ENCODE measurements around the gene DPEP2. TPM values are rescaled to one million over a fixed set of nuclear protein-coding genes. Genes with fewer than 3 reads are reported as not detected.
A peak's percentile ranks its signal among the peaks of the same experiment; 100 is the strongest.

DPEP2 gene
- total RNA-seq, 1 donor from 2014 or later: not detected

GRCh38 chr16:67967958-67968399 is 31.3 kb downstream of the DPEP2 start:
- Histone ChIP-seq H3K27ac (ENCODE audit: low read depth, low read length) (peak overlapping the region; percentile 92), H3K4me3 (ENCODE audit: insufficient read depth, low read depth, low read length) (peak overlapping the region; percentile 100), H2AFZ (ENCODE audit: low read depth, low read length) (peak overlapping the region; percentile 69), H3K4me1 (ENCODE audit: insufficient read depth, low read length) (peaks cover 41% of the 10 kb centered on the region), H3K79me2 (ENCODE audit: insufficient read depth, low read length) (peaks cover 54% of the 10 kb centered on the region), H3K36me3 (ENCODE audit: insufficient read depth, low read length) (peaks cover 5% of the 10 kb centered on the region), H3K9me3 (ENCODE audit: insufficient read depth, low read depth, low read length) (no peaks in the 10 kb centered on the region), H3K9ac (ENCODE audit: low read length) (peak overlapping the region; percentile 100), H4K20me1 (ENCODE audit: insufficient read depth, low read length) (peaks cover 49% of the 10 kb centered on the region), H3K4me2 (ENCODE audit: low read length) (peak overlapping the region; percentile 100), H3K27me3 (ENCODE audit: insufficient read depth, low read length) (no peaks in the 10 kb centered on the region)
- Mint-ChIP-seq H3K36me3 (ENCODE audit: low read depth, unreplicated experiment) (peaks cover 6% of the 10 kb centered on the region), H3K27me3 (ENCODE audit: low read depth, unreplicated experiment) (peaks cover 7% of the 10 kb centered on the region), H3K4me3 (ENCODE audit: unreplicated experiment) (peak overlapping the region; percentile 99), H3K4me1 (ENCODE audit: low read depth, unreplicated experiment) (peaks cover 24% of the 10 kb centered on the region), H3K9me3 (ENCODE audit: unreplicated experiment) (no peaks in the 10 kb centered on the region), H3K27ac (ENCODE audit: unreplicated experiment) (peak overlapping the region; percentile 99)
- TF ChIP-seq, protein P1, sequence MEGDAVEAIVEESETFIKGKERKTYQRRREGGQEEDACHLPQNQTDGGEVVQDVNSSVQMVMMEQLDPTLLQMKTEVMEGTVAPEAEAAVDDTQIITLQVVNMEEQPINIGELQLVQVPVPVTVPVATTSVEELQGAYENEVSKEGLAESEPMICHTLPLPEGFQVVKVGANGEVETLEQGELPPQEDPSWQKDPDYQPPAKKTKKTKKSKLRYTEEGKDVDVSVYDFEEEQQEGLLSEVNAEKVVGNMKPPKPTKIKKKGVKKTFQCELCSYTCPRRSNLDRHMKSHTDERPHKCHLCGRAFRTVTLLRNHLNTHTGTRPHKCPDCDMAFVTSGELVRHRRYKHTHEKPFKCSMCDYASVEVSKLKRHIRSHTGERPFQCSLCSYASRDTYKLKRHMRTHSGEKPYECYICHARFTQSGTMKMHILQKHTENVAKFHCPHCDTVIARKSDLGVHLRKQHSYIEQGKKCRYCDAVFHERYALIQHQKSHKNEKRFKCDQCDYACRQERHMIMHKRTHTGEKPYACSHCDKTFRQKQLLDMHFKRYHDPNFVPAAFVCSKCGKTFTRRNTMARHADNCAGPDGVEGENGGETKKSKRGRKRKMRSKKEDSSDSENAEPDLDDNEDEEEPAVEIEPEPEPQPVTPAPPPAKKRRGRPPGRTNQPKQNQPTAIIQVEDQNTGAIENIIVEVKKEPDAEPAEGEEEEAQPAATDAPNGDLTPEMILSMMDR (IDR thresholded peaks at IDR 0.05; ENCODE audit: insufficient read depth, low read depth, low read length): no peak
- TF ChIP-seq EZH2 (IDR thresholded peaks at IDR 0.05; ENCODE audit: insufficient read depth, low read length): no peak
- FAIRE-seq (no peak), DNase-seq (ENCODE audit: low read depth) (no peak)

DNA sequence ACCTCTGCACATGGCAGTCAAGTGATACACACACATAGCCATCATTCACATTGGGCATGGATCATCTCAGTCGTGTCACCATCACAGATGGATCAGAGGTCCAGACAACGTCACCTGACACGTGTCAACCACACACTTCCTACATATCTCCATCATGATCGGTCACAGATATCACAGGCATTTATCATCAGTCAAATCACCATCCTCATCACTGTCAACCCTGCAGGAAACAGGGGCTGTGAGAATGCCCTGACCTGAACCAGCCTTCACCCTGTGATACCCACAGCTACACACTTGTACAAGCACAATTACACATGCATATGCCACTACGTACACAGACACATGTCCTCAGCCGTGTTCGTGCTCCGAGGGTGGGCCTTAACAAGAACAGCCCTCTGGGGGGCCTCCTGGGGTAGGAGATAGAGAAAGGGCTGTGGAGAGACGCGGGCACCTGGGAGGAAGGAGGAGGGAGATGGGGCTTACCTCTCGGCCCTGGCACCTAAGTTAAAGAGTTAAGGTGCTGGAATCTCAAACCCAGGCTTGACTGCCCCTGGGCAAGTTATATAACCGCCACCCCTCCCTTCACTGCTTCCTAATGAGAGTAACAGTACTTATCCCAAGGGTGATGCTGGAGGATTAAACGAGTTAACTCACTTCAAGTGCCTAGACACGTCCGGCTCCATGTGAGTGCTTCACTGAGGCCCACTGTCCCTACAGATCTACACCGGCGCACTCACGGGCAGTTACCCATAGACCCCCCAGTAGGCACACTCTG is 31.9 kb downstream of the DPEP2 start:
- Histone ChIP-seq H3K27me3 (ENCODE audit: insufficient read depth, low read length) (no peaks in the 10 kb centered on the region), H3K79me2 (ENCODE audit: insufficient read depth, low read length) (peaks cover 59% of the 10 kb centered on the region), H3K4me1 (ENCODE audit: insufficient read depth, low read length) (peaks cover 41% of the 10 kb centered on the region), H3K4me2 (ENCODE audit: low read length) (peak overlapping the region; percentile 100), H3K4me3 (ENCODE audit: insufficient read depth, low read depth, low read length) (peak overlapping the region; percentile 100), H3K9ac (ENCODE audit: low read length) (peak overlapping the region; percentile 100), H2AFZ (ENCODE audit: low read depth, low read length) (peak overlapping the region; percentile 69), H3K27ac (ENCODE audit: low read depth, low read length) (peak overlapping the region; percentile 92), H3K36me3 (ENCODE audit: insufficient read depth, low read length) (peaks cover 9% of the 10 kb centered on the region), H4K20me1 (ENCODE audit: insufficient read depth, low read length) (peaks cover 55% of the 10 kb centered on the region), H3K9me3 (ENCODE audit: insufficient read depth, low read depth, low read length) (no peaks in the 10 kb centered on the region)
- FAIRE-seq (no peak), DNase-seq (ENCODE audit: low read depth) (no peak)
- peak overlapping the region; percentile 99 for H3K4me3 Mint-ChIP-seq (ENCODE audit: unreplicated experiment)
- H3K27me3 Mint-ChIP-seq (ENCODE audit: low read depth, unreplicated experiment): peaks cover 7% of the 10 kb centered on the region
- peak overlapping the region; percentile 99 for H3K27ac Mint-ChIP-seq (ENCODE audit: unreplicated experiment)
- H3K36me3 Mint-ChIP-seq (ENCODE audit: low read depth, unreplicated experiment): peaks cover 9% of the 10 kb centered on the region
- H3K9me3 Mint-ChIP-seq (ENCODE audit: unreplicated experiment): no peaks in the 10 kb centered on the region
- H3K4me1 Mint-ChIP-seq (ENCODE audit: low read depth, unreplicated experiment): peaks cover 24% of the 10 kb centered on the region
- TF ChIP-seq EZH2 (IDR thresholded peaks at IDR 0.05; ENCODE audit: insufficient read depth, low read length): no peak
- TF ChIP-seq, protein P1 (IDR thresholded peaks at IDR 0.05; ENCODE audit: insufficient read depth, low read depth, low read length): no peak
